HL-60 (cell line): ENCODE results near the gene PMEPA1.

Experiments used
- DNase-seq, 2 experiments: peaks; one replicate each; pipeline ENCODE4 v3.0.0-alpha.2; 2010 to 2020; ENCODE audit warnings: low read depth in 1 of 2, low spot score in 1 of 2
- H3K27ac ChIP-seq: fragments of 250-450 bp; sonication (Bioruptor Pico); replicated peaks from 2 replicates; pipeline ENCODE4 v1.5.1; 2020; ENCODE audit warnings: mild to moderate bottlenecking, moderate library complexity
- H3K27me3 ChIP-seq: fragments of 250-450 bp; sonication (Bioruptor Pico); 2 replicates; pipeline ENCODE4 v1.5.1; 2021; ENCODE audit warnings: mild to moderate bottlenecking, moderate library complexity; ENCODE audit not compliant: insufficient read depth, poor library complexity, severe bottlenecking
- H3K4me3 ChIP-seq: replicated peaks from 2 replicates; pipeline ENCODE4 v1.5.1; 2011; ENCODE audit warnings: mild to moderate bottlenecking, control low read depth, low read length; ENCODE audit not compliant: insufficient read depth
- GABPA ChIP-seq: IDR thresholded peaks from 2 replicates; pipeline ENCODE4 v1.6.1; 2012; ENCODE audit warnings: low read depth
- POLR2AphosphoS5 ChIP-seq: IDR thresholded peaks from 2 replicates; pipeline ENCODE4 v1.6.1; 2012; ENCODE audit warnings: low read depth
- SPI1 ChIP-seq: IDR thresholded peaks from 2 replicates; pipeline ENCODE4 v1.6.1; 2012; ENCODE audit warnings: low read depth, mild to moderate bottlenecking, borderline replicate concordance
- TF ChIP-seq, protein P1 (sequence below): IDR thresholded peaks from one replicate; pipeline ENCODE4 v1.5.1; 2011; ENCODE audit warnings: low read length, control low read depth, inconsistent platforms; ENCODE audit not compliant: insufficient read depth
- TF ChIP-seq, protein P2 (sequence below): IDR thresholded peaks from 2 replicates; pipeline ENCODE4 v1.6.1; 2012; ENCODE audit warnings: low read depth; ENCODE audit not compliant: insufficient replicate concordance

The PMEPA1 gene

DNA sequence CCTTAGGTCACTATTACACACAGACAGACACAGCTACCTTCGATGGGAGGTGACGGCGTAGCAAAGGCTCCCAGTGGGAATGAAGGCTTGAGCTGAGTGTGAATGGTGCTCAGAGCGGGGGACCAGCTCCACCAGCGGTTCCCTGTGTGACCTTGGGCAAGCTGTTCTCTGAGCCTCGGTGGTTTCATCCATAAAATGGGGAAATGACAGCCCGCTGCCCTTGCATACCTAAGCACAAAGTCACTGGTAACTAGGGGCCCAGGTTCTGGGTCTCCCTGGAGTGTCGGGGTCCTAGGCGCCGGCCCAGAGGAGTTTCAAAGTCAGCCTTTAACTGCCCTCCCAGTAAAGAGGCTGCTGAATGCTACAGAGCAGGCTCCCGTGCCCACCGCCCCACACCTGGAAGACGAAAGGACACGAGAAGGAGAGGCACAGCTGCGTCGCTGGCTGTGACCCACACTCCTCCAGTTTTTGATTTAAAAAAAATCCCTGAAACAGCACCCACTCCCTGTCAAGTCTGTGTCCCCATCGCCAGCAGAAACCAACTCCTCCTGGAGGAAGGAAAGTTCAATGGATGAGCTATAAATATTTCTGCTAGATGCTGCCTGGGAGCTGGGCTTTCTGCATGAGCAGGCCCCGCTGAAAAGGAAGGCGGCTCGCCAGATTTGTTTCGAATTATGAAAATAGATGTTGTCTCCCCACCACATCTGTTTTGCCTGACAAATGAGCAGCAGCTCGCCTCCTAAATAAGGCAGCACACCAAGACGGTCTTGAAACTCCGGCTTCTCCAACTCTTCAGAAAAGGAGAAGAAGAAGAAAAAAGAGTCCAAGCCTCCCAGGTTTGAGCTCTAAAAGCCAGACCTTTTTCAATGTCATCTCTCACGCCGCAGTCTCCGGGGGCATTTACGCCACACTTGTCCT, 27.4 kb downstream of the PMEPA1 start:
- Histone ChIP-seq H3K4me3 (no peak overlapping the region), H3K27me3 (peaks cover 17% of the 10 kb centered on the region), H3K27ac (no peak overlapping the region)
- TF ChIP-seq, protein P1, sequence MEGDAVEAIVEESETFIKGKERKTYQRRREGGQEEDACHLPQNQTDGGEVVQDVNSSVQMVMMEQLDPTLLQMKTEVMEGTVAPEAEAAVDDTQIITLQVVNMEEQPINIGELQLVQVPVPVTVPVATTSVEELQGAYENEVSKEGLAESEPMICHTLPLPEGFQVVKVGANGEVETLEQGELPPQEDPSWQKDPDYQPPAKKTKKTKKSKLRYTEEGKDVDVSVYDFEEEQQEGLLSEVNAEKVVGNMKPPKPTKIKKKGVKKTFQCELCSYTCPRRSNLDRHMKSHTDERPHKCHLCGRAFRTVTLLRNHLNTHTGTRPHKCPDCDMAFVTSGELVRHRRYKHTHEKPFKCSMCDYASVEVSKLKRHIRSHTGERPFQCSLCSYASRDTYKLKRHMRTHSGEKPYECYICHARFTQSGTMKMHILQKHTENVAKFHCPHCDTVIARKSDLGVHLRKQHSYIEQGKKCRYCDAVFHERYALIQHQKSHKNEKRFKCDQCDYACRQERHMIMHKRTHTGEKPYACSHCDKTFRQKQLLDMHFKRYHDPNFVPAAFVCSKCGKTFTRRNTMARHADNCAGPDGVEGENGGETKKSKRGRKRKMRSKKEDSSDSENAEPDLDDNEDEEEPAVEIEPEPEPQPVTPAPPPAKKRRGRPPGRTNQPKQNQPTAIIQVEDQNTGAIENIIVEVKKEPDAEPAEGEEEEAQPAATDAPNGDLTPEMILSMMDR = no peak
- TF ChIP-seq SPI1 (no peak), POLR2AphosphoS5 (no peak), GABPA (no peak)
- TF ChIP-seq, protein P2, sequence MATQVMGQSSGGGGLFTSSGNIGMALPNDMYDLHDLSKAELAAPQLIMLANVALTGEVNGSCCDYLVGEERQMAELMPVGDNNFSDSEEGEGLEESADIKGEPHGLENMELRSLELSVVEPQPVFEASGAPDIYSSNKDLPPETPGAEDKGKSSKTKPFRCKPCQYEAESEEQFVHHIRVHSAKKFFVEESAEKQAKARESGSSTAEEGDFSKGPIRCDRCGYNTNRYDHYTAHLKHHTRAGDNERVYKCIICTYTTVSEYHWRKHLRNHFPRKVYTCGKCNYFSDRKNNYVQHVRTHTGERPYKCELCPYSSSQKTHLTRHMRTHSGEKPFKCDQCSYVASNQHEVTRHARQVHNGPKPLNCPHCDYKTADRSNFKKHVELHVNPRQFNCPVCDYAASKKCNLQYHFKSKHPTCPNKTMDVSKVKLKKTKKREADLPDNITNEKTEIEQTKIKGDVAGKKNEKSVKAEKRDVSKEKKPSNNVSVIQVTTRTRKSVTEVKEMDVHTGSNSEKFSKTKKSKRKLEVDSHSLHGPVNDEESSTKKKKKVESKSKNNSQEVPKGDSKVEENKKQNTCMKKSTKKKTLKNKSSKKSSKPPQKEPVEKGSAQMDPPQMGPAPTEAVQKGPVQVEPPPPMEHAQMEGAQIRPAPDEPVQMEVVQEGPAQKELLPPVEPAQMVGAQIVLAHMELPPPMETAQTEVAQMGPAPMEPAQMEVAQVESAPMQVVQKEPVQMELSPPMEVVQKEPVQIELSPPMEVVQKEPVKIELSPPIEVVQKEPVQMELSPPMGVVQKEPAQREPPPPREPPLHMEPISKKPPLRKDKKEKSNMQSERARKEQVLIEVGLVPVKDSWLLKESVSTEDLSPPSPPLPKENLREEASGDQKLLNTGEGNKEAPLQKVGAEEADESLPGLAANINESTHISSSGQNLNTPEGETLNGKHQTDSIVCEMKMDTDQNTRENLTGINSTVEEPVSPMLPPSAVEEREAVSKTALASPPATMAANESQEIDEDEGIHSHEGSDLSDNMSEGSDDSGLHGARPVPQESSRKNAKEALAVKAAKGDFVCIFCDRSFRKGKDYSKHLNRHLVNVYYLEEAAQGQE = no peak
- no peak for DNase-seq

DNA sequence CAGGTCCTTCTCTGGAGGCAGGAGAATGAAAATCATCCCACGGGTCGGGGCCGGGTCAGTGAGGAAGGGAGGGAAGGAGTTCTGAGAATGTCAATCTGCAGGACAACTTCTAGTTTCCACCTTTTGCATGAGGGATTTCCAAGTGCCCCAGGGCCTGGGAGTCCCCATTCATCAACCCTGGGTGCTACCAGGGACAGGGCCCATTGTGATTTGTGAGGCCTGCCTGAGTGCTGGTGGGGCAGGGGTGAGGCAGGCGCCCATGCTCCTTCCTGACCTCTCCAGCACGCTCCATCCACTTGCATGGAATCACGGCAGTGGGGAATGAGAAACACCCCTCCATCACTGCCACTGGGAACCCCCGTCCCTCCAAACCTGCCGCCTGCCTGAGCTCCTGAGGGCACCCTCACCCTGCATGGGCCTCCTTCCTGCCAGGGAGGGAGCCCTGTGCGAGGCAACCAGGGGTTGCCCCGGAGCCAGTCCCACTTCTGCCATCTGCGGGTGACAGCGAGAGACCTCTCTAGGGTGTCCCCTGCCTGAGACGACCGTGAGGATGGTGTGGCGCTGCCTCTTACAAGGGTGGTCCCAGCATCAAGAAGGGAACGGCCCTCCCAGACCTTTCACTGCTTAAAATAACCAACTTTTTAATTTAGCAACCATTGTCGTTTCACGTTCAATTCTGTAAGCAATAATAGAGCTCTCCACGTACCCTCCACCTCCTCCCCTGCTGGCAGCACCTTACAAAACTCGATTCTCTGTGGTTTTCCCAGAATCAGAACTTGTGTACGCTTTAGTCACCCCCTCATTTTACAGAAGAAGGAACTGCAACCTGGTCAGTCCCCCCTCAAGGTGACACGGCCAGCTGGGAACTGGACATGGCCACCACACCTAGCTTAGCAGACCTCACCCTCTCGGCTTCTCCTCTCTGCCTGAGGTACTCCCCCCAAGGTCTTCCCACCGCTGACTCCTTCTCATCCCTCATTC, 28.6 kb downstream of the PMEPA1 start:
- no peak overlapping the region for H3K27ac ChIP-seq

More for the DNA sequence above, 28.6 kb downstream of the PMEPA1 start:
- TF ChIP-seq, protein P2 = no peak
- TF ChIP-seq GABPA (no peak), POLR2AphosphoS5 (no peak), SPI1 (no peak)
- TF ChIP-seq, protein P1 = no peak
- peaks cover 17% of the 10 kb centered on the region for H3K27me3 ChIP-seq
- no peak for DNase-seq
- no peak overlapping the region for H3K4me3 ChIP-seq
